Embryonic facial prominence (tissue), 1 donor: ENCODE results near the gene FAM174C.
A peak's percentile ranks its signal among the peaks of the same experiment; 100 is the strongest.

Experiments used
- DNase-seq: peaks from one replicate; pipeline ENCODE4 v3.0.0-alpha.2; 2016; ENCODE audit errors: extremely low spot score

Gene FAM174C

DNA sequence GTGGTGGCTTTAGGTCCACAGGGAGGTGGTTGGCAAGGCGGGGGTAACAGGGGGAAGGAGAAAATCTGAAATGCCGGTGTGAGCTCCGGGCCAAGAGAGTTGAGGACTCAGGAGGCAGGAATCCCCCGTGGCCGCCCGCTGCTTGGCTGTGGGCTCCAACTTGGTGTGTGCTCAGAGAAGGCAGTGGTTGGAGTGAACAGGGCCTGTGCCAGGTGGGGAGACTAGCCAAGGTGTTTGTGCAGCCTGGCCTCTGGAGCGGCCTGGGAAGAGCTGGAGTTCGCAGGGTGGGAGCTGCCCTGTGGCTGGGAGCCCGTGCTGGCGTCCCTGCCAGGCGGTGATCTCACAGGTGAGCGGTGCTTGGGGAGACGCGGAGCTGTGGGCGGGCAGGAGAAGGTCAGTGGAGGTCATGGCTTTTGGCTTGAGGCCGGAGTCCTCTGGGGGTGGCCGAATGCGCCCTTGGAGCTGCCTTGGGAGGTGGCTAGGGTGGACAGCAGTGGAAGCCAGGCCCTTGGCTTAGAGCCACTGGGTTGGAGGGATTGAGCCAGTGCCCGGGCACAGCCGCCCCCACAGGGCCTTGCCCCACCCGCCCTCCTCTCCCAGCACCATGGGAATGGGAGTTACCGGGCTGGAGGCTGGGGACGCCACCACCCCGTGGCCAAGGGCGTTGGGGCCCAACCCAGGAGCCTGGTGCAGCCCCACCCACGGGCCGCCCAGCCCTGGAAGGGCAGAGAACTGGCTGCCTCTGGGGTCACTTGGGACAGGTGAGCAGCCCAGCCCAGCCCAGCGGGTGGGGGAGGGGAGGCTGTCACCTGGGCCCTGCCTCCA, 13.3 kb upstream of the FAM174C start:
- DNase-seq, result no peak

DNA sequence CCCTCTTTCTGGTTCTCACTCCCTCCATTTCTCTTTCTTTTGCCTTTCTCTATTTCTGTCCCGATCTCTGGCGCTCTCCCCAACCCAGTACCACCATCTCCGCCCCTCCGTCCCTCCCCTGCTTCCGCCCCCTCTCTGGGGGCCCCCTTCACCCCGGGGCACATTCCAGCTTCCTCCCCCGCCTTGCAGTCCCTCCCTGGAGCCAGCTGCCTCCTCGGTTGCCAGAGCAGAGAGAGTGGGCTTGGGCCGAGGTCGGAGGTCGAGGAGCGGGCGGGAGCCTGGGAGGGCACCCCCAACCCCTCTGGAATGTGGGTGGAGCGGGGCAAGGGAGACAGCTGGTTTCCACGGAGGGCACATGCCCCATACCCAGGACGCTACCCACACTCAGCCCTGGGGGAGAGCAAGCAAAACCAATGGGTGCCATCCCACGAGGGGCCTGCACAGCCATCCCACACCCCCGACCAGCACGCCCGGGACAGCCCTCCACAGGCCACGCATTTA, 12.7 kb upstream of the FAM174C start:
- DNase-seq, result no peak

GRCh38 chr19:1263188-1263587, 12.1 kb upstream of the FAM174C start:
- no peak for DNase-seq

DNA sequence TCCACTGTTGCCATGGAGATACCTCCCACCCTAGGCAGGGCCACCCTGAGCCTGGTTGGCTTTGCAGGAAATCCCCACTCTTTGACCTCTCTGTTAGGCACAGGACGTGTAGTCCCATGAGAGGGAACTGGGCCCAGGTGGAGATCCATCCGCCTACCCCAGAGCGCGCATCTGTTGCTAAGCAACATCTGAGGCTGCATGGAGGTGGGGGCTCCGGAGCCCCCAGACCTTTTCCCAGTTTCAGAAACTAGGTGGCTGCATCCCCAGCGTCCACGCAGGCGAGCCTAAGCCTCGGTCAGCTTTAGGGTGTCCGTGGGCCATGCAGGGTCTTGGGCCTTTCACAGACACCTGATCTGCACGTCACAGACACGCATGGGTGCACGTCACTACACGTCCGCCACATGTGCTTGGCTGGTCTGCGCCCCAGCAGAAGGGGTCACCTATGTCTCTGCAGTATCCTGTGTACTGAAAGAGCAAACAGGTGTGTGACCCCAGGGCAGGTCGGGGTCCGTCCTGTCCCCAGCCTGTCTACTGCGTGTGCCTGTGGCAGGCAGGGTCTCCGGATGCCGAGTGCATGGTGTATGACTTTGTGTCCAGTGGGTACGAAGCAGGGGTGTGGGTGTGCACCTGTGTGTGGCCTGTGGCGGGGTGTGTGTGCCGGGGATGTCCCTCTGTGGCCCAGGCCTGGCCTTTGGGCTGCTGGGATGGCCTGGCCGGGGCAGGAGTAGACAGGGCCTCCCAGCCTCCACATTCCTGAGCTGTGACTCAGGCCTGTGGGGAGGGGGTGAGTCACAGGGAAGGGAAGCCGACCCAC, 10.3 kb upstream of the FAM174C start:
- no peak for DNase-seq

DNA sequence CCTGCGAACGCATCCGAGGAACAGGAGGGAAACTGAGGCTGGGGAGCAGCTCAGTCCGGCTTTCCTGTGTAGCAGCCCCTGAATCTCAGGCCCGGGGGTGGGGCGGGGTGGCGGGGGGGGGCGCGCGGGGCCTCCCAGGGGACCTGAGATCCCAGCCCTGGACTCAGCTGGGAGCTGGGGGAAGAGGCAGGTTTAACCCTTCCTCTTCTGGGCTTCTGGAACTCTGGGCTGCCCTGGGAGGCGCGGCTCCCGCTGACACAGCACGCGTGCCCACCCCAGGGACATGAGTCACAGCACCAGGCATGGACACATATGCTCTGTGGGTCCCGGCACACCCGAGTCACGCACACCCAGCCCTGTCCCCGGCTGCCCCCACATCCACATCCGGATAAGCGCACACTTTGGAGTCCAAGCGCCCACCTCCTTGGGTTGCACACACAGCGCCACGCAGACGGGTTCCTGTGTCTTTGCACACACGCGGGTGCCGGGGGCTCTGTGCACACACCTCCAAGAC, 9.7 kb upstream of the FAM174C start:
- DNase-seq, result no peak

GRCh38 chr19:1266129-1266915, 9.0 kb upstream of the FAM174C start:
- no peak for DNase-seq

- no peak for DNase-seq
These were observed 8.3 kb upstream of the FAM174C start for GRCh38 chr19:1266916-1267476.

DNA sequence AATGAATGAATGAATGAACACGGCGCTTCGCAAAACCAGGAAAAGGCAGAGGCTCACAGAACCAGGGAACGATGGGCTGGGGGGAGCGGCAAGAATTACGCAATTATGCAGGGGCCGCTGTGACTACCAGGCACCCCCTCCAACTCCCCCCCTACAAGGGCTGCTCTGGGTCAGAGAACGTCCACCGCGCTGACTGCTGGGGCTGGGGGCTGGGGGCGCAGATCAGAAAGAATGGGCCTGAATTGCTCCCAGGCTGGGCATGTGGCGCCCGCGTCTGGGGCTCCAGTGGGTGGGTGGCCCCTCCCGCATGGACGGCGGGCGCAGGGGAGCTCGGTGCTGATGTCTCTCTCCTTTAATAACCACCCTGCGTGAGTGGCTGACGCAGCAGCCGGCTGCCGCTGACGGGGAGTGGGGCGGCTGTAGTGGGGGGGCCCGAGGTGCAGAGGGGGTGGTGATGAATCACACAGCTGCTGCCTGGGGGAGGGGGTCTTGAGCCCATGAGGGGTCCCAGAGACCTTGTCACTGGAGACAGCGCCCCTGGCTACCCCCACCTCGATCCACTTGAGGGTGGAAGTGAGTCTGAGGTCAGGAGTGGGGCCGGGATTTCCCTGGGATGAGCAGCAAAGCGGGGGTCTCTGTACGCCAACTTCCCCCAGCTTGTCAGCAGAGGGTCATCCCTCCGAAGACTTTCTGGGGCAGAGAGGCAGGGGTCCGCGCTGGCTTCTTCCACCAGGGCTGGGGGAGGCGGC, 7.7 kb upstream of the FAM174C start:
- DNase-seq, result no peak

- DNase-seq, result no peak
These were observed 6.9 kb upstream of the FAM174C start for GRCh38 chr19:1268226-1269064.

DNA sequence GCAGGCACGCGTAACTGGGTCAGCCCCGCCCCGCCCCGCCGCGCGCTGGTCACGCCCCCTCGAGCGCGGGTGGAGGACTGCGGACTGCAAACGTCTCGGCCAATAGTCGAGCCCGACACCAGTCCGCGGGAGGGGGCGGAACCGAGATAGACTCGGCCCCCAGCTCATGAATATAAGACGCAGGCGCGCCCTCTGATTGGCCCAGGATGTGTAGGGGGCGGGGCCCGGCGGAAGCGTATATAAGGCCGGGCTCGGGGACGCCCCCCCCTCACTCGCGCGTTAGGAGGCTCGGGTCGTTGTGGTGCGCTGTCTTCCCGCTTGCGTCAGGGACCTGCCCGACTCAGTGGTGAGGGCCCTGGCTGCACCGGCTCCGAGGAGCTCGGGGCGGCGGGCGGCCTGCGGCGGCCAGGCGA, 6.3 kb upstream of the FAM174C start, which contains the start of gene CIRBP:
CIRBP (plus strand) TSS at position 268 of the 413 bp plus-strand sequence. CDS start 1,602 bp downstream, outside the sequence.
- DNase-seq, result peak; percentile 98

DNA sequence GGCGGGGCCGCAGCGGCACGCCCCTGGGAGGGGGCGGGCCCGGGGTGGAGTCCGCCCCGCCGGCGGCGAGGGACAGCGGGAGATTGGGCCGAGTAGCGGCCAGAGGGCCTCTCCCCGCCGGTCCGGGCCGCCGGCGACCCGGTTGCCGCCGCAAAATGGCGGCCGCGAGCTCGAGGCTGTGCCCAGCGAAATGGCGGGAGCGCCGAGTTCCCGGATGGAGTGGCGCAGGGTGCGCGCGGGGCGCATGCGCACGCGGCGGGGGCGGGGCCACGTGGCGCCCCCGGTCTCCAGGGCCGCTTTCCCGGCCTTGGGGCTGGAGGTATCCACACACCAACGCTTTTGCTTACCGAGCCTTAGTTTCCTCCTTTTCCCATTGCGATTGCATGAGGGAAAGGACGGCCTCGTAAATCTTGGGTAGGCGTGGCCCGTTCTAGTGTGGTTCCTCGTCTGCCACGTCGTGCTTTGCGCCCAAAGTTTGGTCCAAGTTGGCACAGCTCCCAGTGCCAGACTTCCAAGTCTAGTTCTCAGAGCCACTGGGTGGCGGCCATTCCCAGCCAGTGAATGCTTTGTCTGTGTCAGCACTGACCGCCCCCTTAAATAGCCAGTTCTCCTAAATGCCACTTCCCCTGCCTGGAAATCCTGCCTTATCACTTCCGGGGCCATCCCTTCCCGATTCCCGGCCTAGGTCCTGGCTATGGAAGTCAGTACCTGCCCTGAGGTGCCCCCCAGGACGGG, 5.7 kb upstream of the FAM174C start:
- DNase-seq, result no peak

DNA sequence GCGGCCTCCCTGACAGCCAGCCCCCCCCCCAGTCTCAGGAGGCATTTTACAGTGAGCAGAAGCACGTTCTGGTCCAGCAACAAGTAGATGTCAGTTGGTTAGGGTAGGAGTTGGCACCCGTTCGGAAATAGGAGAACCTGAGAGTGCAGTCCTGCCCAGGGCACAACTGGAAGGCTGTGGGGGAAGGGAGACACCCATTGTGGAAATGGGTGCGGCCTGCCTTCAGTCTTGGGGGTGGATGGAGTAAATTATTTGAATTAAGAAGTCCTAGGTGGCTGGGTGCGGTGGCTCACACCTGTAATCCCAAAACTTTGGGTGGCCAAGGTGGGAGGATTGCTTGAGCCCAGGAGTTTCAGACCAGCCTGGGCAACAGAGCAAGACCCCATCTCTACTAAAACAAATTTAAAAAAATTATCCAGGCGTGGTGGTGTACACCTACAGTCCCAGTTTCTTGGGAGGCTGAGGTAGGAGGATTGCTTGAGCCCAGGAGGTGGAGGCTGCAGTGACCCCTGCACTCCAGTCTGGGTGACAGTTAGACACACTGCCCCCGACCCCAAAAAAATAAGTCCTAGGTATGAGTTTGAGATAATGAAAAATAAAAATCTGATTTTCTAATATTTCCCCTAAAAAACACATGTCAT, 5.0 kb upstream of the FAM174C start:
- no peak for DNase-seq

DNA sequence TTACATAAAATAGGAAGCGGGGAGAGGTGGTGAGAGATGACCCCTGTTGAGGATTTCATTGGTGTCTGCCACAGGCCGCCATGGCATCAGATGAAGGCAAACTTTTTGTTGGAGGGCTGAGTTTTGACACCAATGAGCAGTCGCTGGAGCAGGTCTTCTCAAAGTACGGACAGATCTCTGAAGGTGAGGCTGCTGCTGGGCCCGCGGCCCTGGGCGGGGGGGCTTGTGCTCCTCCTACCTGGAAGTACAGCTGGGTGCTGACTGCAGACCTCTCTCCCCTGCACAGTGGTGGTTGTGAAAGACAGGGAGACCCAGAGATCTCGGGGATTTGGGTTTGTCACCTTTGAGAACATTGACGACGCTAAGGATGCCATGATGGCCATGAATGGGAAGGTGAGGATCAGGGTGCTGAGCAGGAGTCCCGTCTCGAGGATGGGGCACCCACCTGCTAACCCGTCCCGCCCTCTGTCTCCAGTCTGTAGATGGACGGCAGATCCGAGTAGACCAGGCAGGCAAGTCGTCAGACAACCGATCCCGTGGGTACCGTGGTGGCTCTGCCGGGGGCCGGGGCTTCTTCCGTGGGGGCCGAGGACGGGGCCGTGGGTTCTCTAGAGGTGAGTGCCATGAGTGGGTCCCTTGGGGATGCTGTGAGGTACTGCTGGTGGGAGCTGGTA, 4.3 kb upstream of the FAM174C start:
- no peak for DNase-seq

DNA sequence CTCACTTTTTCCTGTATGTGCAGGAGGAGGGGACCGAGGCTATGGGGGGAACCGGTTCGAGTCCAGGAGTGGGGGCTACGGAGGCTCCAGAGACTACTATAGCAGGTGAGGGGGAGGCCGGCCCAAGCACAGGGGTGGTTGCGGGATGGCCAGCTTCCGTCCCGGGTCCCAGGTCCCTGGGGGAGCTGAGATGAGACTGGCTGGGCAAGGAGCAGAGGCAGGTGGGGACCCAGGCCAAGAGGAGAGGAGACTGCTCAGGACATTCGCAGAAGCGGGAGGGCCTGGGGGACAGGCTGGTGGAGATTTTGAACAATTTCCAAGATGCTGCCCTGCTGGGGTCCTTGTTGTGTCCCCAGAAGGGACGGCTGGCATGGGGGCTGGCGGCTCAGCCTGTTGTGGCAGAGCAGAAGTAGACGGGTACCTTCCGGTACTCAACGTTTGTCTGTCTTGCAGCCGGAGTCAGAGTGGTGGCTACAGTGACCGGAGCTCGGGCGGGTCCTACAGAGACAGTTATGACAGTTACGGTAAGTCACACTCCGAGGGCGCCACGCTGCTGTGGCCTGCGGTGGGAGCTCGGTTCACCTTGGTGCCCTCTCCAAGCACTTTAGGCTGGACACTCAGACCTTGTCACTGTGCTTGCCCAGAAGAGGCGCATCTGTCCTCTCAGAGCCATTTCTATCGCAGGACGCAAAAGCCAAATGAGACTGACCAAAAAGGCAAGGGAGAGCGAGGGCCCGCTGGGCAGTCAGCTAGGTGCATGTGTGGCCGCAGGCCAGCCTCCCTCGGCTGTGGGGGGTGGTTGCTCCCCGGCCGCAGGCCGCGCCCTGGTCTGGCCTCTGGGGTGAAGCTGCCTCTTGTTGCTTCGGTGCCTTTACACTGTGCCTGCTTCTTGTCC, 3.6 kb upstream of the FAM174C start:
- no peak for DNase-seq

DNA sequence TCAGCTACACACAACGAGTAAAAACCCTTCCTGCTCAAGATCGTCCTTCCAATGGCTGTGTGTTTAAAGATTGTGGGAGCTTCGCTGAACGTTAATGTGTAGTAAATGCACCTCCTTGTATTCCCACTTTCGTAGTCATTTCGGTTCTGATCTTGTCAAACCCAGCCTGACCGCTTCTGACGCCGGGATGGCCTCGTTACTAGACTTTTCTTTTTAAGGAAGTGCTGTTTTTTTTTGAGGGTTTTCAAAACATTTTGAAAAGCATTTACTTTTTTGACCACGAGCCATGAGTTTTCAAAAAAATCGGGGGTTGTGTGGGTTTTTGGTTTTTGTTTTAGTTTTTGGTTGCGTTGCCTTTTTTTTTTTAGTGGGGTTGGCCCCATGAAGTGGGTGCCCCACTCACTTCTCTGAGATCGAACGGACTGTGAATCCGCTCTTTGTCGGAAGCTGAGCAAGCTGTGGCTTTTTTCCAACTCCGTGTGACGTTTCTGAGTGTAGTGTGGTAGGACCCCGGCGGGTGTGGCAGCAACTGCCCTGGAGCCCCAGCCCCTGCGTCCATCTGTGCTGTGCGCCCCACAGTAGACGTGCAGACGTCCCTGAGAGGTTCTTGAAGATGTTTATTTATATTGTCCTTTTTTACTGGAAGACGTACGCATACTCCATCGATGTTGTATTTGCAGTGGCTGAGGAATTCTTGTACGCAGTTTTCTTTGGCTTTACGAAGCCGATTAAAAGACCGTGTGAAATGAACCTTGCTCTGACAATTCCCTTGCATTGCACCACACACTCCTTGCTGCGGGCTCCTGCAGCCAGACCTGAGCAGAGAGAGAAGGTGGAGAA, 2.7 kb upstream of the FAM174C start:
- DNase-seq, result no peak
